Measurements from ENCODE around the gene ELF5.

Gene ELF5

GRCh38 chr11:34521265-34521664 lies 7.7 kb upstream of the ELF5 start:
- no peak for DNase-seq

- DNase-seq: no peak
Measured at GRCh38 chr11:34519595-34520235, 6.1 kb upstream of the ELF5 start.

- DNase-seq: no peak
Measured at GRCh38 chr11:34516247-34517040, 2.9 kb upstream of the ELF5 start.

- DNase-seq: no peak
Measured at GRCh38 chr11:34514597-34514996, 1.0 kb upstream of the ELF5 start.

- peak; percentile 13 for DNase-seq
Measured at GRCh38 chr11:34512840-34513681, 533 bp downstream of the ELF5 start.

- no peak for DNase-seq
Measured at GRCh38 chr11:34510673-34511072, 2.9 kb downstream of the ELF5 start.

- no peak for DNase-seq
Measured at GRCh38 chr11:34510218-34510617, 3.4 kb downstream of the ELF5 start.

- no peak for DNase-seq
Measured at GRCh38 chr11:34509336-34509876, 4.2 kb downstream of the ELF5 start.

- DNase-seq: no peak
Measured at GRCh38 chr11:34508524-34508923, 5.1 kb downstream of the ELF5 start.

- no peak for DNase-seq
Measured at GRCh38 chr11:34507610-34508009, 6.0 kb downstream of the ELF5 start.

- DNase-seq: no peak
Measured at GRCh38 chr11:34507156-34507555, 6.4 kb downstream of the ELF5 start.

- DNase-seq: no peak
Measured at GRCh38 chr11:34505874-34506273, 7.7 kb downstream of the ELF5 start.

GRCh38 chr11:34502949-34503348 lies 10.6 kb downstream of the ELF5 start:
- DNase-seq: no peak

- DNase-seq: no peak
Measured at GRCh38 chr11:34501949-34502348, 11.6 kb downstream of the ELF5 start.

GRCh38 chr11:34501500-34501899 lies 12.1 kb downstream of the ELF5 start:
- no peak for DNase-seq

- no peak for DNase-seq
Measured at GRCh38 chr11:34499719-34500500, 13.7 kb downstream of the ELF5 start.

GRCh38 chr11:34495724-34496377 lies 17.7 kb downstream of the ELF5 start:
- no peak for DNase-seq

GRCh38 chr11:34495239-34495723 lies 18.3 kb downstream of the ELF5 start:
- no peak for DNase-seq

- DNase-seq: no peak
Measured at GRCh38 chr11:34493926-34494595, 19.5 kb downstream of the ELF5 start.

GRCh38 chr11:34493468-34493867 lies 20.1 kb downstream of the ELF5 start:
- no peak for DNase-seq

- peak; percentile 54 for DNase-seq
Measured at GRCh38 chr11:34492806-34493414, 20.7 kb downstream of the ELF5 start.
